Calu3 (cell line): ENCODE data around the gene DNAH6. TPM values are rescaled to one million over a fixed set of nuclear protein-coding genes. Genes with fewer than 3 reads are reported as not detected.

ENCODE experiments used
- BruUV-seq: library from RNA; stranded (reverse); fragments of 400-500 nt; replicated peaks from 2 replicates; lab custom pipeline; 2021; lab: Mats Ljungman, UMichigan
- CTCF ChIA-PET: fragments of 300-600 bp; sonication (Branson Sonifier 250); formaldehyde crosslinking; loops from one replicate; lab custom pipeline; 2022; ENCODE audit warnings: antibody characterized with exemption; lab: Charles Lee
- DNase-seq: peaks from one replicate; pipeline ENCODE4 v3.0.0; 2022
- H3K27ac Mint-ChIP-seq: one replicate; pipeline ENCODE4 v1.8.0; 2022; ENCODE audit warnings: mixed read lengths; ENCODE audit not compliant: unreplicated experiment
- H3K27me3 Mint-ChIP-seq: one replicate; pipeline ENCODE4 v1.8.0; 2022; ENCODE audit warnings: mixed read lengths; ENCODE audit not compliant: unreplicated experiment
- H3K36me3 Mint-ChIP-seq: one replicate; pipeline ENCODE4 v1.8.0; 2022; ENCODE audit warnings: mild to moderate bottlenecking, moderate library complexity, mixed read lengths; ENCODE audit not compliant: insufficient read depth, unreplicated experiment
- H3K4me1 Mint-ChIP-seq: one replicate; pipeline ENCODE4 v1.8.0; 2022; ENCODE audit warnings: mild to moderate bottlenecking, low read depth, mixed read lengths; ENCODE audit not compliant: unreplicated experiment
- H3K4me3 Mint-ChIP-seq: one replicate; pipeline ENCODE4 v1.8.0; 2022; ENCODE audit warnings: mild to moderate bottlenecking, low read depth, moderate library complexity, mixed read lengths; ENCODE audit not compliant: unreplicated experiment
- H3K9me3 Mint-ChIP-seq: one replicate; pipeline ENCODE4 v1.8.0; 2022; ENCODE audit warnings: low read depth, mixed read lengths; ENCODE audit not compliant: unreplicated experiment
- intact Hi-C: fragments of 100-400 bp; cut with micrococcal nuclease; formaldehyde crosslinking; loops from one replicate; pipeline ENCODE4 v1.10.0; 2022; ENCODE audit not compliant: unreplicated experiment
- total RNA-seq: library from RNA; stranded (reverse); gene quantifications from 2 replicates; pipeline ENCODE4 v1.2.3, GENCODE V29; 2022
- TF ChIP-seq, protein P1 (sequence below): fragments of 200-600 bp; IDR thresholded peaks from one replicate; pipeline ENCODE4 v1.8.0; 2022; ENCODE audit warnings: antibody characterized with exemption; ENCODE audit not compliant: unreplicated experiment

Gene DNAH6
- total RNA-seq, 1 experiment from 2014 or later: 1.3 TPM

DNA sequence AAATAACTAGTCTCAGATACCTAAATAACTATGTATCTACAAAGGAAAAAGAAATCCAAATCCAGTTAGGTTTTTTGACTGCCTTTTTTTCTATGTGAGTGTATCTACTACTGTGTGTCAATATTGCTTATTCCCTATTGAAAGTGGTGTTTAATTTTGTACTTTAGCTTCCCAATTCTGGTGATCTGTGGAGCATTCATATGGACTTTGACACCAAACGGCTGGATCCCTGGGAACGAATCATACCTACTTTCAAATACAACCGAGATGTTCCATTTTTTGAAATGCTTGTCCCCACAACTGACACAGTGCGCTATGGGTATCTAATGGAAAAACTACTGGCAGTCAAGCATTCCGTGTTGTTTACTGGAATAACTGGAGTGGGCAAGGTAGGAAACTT is 152.8 kb downstream of the DNAH6 start:
- Mint-ChIP-seq H3K27me3 (peaks cover 49% of the 10 kb centered on the region), H3K36me3 (no peaks in the 10 kb centered on the region), H3K27ac (no peak overlapping the region), H3K4me3 (no peak overlapping the region), H3K4me1 (no peaks in the 10 kb centered on the region), H3K9me3 (no peaks in the 10 kb centered on the region)
- DNase-seq: no peak
- CTCF ChIA-PET: no interaction called here
- intact Hi-C loops: no loop called here
- BruUV-seq: no TSS peak
- TF ChIP-seq, protein P1, sequence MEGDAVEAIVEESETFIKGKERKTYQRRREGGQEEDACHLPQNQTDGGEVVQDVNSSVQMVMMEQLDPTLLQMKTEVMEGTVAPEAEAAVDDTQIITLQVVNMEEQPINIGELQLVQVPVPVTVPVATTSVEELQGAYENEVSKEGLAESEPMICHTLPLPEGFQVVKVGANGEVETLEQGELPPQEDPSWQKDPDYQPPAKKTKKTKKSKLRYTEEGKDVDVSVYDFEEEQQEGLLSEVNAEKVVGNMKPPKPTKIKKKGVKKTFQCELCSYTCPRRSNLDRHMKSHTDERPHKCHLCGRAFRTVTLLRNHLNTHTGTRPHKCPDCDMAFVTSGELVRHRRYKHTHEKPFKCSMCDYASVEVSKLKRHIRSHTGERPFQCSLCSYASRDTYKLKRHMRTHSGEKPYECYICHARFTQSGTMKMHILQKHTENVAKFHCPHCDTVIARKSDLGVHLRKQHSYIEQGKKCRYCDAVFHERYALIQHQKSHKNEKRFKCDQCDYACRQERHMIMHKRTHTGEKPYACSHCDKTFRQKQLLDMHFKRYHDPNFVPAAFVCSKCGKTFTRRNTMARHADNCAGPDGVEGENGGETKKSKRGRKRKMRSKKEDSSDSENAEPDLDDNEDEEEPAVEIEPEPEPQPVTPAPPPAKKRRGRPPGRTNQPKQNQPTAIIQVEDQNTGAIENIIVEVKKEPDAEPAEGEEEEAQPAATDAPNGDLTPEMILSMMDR: no peak

DNA sequence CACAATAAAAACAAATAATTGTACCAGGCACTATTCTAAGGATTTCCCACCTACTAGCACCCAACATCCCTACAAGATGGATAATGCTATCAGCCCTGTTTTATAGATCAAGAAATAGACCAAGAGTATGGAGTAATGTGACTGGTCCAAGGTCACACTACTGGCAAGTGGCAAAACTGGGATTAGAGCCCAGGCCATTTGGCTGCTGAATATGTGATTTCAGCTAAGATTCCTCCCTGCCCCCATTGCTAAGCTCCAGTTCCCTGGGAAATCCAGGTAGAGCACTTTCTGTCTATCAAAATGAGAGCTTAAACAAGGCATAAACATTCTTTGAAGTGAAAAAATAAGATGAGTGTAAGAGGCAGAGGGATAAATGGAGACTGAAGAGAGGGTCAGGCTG is 157.8 kb downstream of the DNAH6 start:
- H3K27me3 Mint-ChIP-seq: peaks cover 38% of the 10 kb centered on the region
- H3K27ac Mint-ChIP-seq: no peak overlapping the region
- intact Hi-C loops: no loop called here
- H3K9me3 Mint-ChIP-seq: no peaks in the 10 kb centered on the region
- TF ChIP-seq, protein P1: no peak
- DNase-seq: no peak
- H3K36me3 Mint-ChIP-seq: no peaks in the 10 kb centered on the region
- no TSS peak for BruUV-seq
- CTCF ChIA-PET: no interaction called here
- no peak overlapping the region for H3K4me3 Mint-ChIP-seq
- no peaks in the 10 kb centered on the region for H3K4me1 Mint-ChIP-seq

DNA sequence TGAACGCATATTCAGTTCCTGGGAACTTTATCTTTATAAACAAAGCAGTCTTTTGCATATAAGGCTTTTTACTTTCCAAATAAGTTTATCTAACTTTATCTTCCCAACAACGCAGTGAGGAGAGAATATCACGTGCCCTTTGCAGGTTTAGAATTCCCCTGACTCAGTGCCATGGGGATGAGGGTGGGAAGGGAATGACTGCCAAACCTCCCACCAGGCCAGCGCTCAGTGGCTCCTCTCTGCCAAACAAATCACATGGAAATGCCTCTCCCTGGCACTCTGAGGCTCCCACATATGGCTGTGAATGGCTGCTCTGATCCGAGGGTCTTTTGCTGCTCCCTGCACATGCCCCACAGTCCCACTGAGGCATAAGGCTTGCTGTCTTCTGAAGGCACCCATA is 158.3 kb downstream of the DNAH6 start:
- Mint-ChIP-seq H3K27ac (no peak overlapping the region), H3K36me3 (no peaks in the 10 kb centered on the region), H3K9me3 (no peaks in the 10 kb centered on the region), H3K27me3 (peaks cover 37% of the 10 kb centered on the region), H3K4me3 (no peak overlapping the region), H3K4me1 (no peaks in the 10 kb centered on the region)
- intact Hi-C loops: no loop called here
- CTCF ChIA-PET: no interaction called here
- BruUV-seq: no TSS peak
- TF ChIP-seq, protein P1: no peak
- no peak for DNase-seq

DNA sequence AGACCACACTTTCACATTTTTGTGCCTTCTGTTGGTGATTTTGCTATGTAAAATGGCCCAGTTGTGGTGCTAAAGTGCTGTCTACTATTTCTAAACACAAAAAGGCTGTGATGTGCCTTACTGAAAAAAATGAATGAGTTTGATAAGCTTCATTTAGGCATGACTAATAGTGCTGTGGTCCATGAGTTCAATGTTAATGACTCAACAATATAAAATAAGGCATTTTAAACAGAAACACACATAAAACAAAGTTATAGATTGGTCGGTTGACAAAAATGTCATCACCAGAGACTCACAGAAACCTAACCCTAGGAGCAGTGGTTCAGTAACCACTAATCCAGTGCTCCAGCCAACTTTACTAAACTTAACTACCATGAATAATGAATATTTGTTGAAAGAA is 160.0 kb downstream of the DNAH6 start:
- Mint-ChIP-seq H3K4me1 (no peaks in the 10 kb centered on the region), H3K9me3 (no peaks in the 10 kb centered on the region), H3K4me3 (no peak overlapping the region), H3K27me3 (peaks cover 51% of the 10 kb centered on the region), H3K36me3 (no peaks in the 10 kb centered on the region), H3K27ac (no peak overlapping the region)
- CTCF ChIA-PET: no interaction called here
- no peak for DNase-seq
- no TSS peak for BruUV-seq
- intact Hi-C loops: no loop called here
- TF ChIP-seq, protein P1: no peak
